GM15510 (cell line): Measurements from ENCODE around the gene RNASE11.

Source experiments
- POLR2A ChIP-seq: IDR thresholded peaks from 3 replicates; pipeline ENCODE4 v1.6.1; 2011; ENCODE audit warnings: borderline replicate concordance; ENCODE audit not compliant: insufficient read length; ENCODE audit errors: extremely low read depth

RNASE11 gene

GRCh38 chr14:20560961-20561360 lies 26.8 kb downstream of the RNASE11 start, which contains the start of gene RNASE9:
Gene RNASE9, minus strand, starts transcription at chr14:20561047.
- TF ChIP-seq POLR2A = no peak

GRCh38 chr14:20559461-20559904 lies 28.3 kb downstream of the RNASE11 start:
- no peak for TF ChIP-seq POLR2A

- no peak for TF ChIP-seq POLR2A
Observed at GRCh38 chr14:20557212-20557542, 30.6 kb downstream of the RNASE11 start.

- TF ChIP-seq POLR2A = no peak
Observed at GRCh38 chr14:20556500-20557211, 31.1 kb downstream of the RNASE11 start.

GRCh38 chr14:20555845-20556244 lies 32.0 kb downstream of the RNASE11 start:
- no peak for TF ChIP-seq POLR2A

GRCh38 chr14:20553024-20553423 lies 34.8 kb downstream of the RNASE11 start:
- TF ChIP-seq POLR2A = no peak

GRCh38 chr14:20551606-20552005 lies 36.2 kb downstream of the RNASE11 start:
- TF ChIP-seq POLR2A = no peak

GRCh38 chr14:20550926-20551325 lies 36.9 kb downstream of the RNASE11 start:
- TF ChIP-seq POLR2A = no peak

- no peak for TF ChIP-seq POLR2A
Observed at GRCh38 chr14:20548414-20549158, 39.2 kb downstream of the RNASE11 start.

GRCh38 chr14:20546877-20547276 lies 40.9 kb downstream of the RNASE11 start:
- no peak for TF ChIP-seq POLR2A

- no peak for TF ChIP-seq POLR2A
Observed at GRCh38 chr14:20539906-20540305, 47.9 kb downstream of the RNASE11 start.
